Body of pancreas (tissue), 4 donors: ENCODE data around the gene DNHD1. TPM values are rescaled to one million over a fixed set of nuclear protein-coding genes. Genes with fewer than 3 reads are reported as not detected.

Source experiments
- ATAC-seq: fragments of 150-250 bp; one replicate; pipeline ENCODE4 v1.9.1; 2016
- DNase-seq, 4 donors: peaks; one replicate each; pipeline ENCODE4 v3.0.0-alpha.2; 2019
- H3K27ac ChIP-seq, 4 donors: fragments of 200-600 bp; sonication (generic); 1 replicate in 3 of 4; 2 replicates in 1 of 4; pipeline versions ENCODE4 v1.5.1 to v1.6.1; 2016 to 2019; ENCODE audit warnings: mild to moderate bottlenecking in 1 of 4, mixed read lengths in 1 of 4, moderate library complexity in 1 of 4
- H3K27me3 ChIP-seq, 2 donors: fragments of 200-600 bp; sonication (generic); one replicate each; pipeline ENCODE4 v1.6.0; 2016; ENCODE audit warnings: mild to moderate bottlenecking in 1 of 2
- H3K36me3 ChIP-seq, 2 donors: fragments of 200-600 bp; sonication (generic); replicated peaks in 1 of 2; 2 replicates each; pipeline ENCODE4 v1.5.1; 2016; ENCODE audit warnings: low read depth in 2 of 2; ENCODE audit not compliant: insufficient read depth in 1 of 2
- H3K4me1 ChIP-seq: fragments of 200-600 bp; sonication (generic); one replicate; pipeline ENCODE4 v1.6.0; 2016
- H3K4me3 ChIP-seq, 2 donors: fragments of 200-600 bp; sonication (generic); 1 replicate in 1 of 2; 2 replicates in 1 of 2; pipeline ENCODE4 v1.5.1; 2016 to 2019
- H3K9me3 ChIP-seq, 3 donors: fragments of 200-600 bp; sonication (generic); 1 replicate in 2 of 3; 2 replicates in 1 of 3; pipeline ENCODE4 v1.5.1; 2016
- POLR2A ChIP-seq, 3 donors: fragments of 450-650 bp; IDR thresholded peaks; one replicate each; pipeline ENCODE4 v1.6.1; 2016; ENCODE audit warnings: antibody characterized with exemption in 3 of 3, mild to moderate bottlenecking in 2 of 3
- WGBS, 2 donors: methylation state at CpG; one replicate each; pipeline ENCODE4 v1.1.5; 2017; 5-methylcytosine and 5-hydroxymethylcytosine counted together
- intact Hi-C: fragments of 100-400 bp; cut with DNase I; formaldehyde crosslinking; loops from one replicate; pipeline ENCODE4 v1.15.1; 2023
- total RNA-seq, 2 donors: library from RNA; depleted of rRNA; stranded (reverse); fragments of >200 nt; gene quantifications; one replicate each; pipeline ENCODE4 v1.1.0, GENCODE V29; 2016
- TF ChIP-seq, protein P1 (sequence below), 7 experiments: fragments of 450-650 bp in 4 of 7; fragments of 200-600 bp in 3 of 7; sonication (generic) in 3 of 7; IDR thresholded peaks; one replicate each; pipeline ENCODE4 v1.5.1; 2016 to 2019; ENCODE audit warnings: antibody characterized with exemption in 7 of 7

DNHD1 gene
- total RNA-seq, 2 donors from 2014 or later, result 14.5 to 19.1 TPM

DNA sequence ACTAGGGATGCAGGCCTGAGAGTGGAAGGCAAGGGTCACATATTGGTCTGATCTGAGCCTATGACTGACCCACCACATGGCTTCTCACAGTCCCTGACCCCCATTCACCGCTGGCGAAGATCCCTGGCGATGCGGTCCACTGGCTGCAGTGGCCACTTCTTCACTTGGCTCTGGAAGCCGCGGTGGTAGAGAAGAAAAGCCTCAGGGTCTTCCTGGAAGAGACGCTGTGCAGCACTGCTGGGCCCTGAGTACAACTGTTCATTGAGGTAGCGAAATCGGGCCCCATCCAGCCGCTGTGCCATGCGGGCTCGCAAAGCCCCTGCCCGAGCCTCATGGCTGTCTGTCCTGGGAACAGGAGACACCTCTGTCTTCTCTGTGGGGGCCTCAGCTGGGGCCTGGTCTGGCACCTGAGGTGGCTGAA, 104.0 kb downstream of the DNHD1 start:
- DNase-seq (no peak), ATAC-seq (no peak)
- H3K4me1 ChIP-seq, result peaks cover 36% of the 10 kb centered on the region
- WGBS, 2 donors, result 95 to 100% methylated on average over 9 to 13 of the region's 13 CpGs
- TF ChIP-seq POLR2A (IDR thresholded peaks at IDR 0.05), result no peak
- TF ChIP-seq, protein P1, sequence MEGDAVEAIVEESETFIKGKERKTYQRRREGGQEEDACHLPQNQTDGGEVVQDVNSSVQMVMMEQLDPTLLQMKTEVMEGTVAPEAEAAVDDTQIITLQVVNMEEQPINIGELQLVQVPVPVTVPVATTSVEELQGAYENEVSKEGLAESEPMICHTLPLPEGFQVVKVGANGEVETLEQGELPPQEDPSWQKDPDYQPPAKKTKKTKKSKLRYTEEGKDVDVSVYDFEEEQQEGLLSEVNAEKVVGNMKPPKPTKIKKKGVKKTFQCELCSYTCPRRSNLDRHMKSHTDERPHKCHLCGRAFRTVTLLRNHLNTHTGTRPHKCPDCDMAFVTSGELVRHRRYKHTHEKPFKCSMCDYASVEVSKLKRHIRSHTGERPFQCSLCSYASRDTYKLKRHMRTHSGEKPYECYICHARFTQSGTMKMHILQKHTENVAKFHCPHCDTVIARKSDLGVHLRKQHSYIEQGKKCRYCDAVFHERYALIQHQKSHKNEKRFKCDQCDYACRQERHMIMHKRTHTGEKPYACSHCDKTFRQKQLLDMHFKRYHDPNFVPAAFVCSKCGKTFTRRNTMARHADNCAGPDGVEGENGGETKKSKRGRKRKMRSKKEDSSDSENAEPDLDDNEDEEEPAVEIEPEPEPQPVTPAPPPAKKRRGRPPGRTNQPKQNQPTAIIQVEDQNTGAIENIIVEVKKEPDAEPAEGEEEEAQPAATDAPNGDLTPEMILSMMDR (IDR thresholded peaks at IDR 0.05), result no peak
- H3K9me3 ChIP-seq, result no peaks in the 10 kb centered on the region
- peaks cover 4 to 16% of the 10 kb centered on the region in 2 donors for H3K36me3 ChIP-seq
- intact Hi-C loops, result loop anchor here (10.0 kb wide), 1 partner anchor 116 kb away; the partner anchor contains the start of genes ARFIP2 and TIMM10B
- no peak overlapping the region for H3K27ac ChIP-seq
- H3K4me3 ChIP-seq, result no peak overlapping the region
- H3K27me3 ChIP-seq, result no peaks in the 10 kb centered on the region

DNA sequence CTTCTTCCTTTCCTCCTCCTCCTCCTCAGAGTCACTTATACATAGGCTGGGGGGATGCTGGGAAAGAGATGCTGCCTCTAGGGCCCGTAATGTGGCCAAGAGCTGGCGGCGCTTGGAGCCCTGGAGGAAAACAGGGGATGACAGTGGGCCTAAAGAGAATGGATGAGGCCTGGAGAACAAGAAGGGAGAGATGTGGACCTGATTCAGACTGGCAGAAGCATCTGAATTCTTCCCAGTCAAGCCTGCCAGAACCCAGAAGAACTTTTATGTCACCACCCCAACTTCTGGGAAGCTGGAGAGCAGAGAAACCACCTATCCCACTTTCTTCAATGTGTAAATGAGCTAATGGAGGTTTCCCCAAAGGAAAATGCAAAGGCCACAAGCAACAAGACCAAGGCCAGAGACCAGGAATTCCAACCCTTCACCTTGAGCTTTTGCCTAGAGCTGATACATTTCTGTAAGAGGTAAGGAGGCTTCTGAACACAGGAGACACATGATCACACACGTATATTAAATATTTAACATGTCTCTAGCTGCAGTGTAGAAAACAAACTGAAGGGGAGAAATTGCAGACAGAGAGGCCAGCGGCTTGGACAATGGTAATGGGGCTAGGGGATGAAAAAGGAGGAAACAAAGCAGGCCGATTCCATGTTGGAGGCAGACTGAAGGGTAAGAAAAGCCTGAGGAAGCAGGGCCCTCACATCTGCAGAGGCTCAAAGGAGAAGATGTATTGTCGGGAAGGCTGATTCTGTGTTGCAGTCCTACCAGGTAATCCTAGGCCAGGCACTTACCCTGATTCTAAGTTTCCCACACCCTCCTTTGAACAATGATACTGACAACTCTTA, 105.2 kb downstream of the DNHD1 start:
- TF ChIP-seq, protein P1 (IDR thresholded peaks at IDR 0.05), result no peak
- no peak for TF ChIP-seq POLR2A (IDR thresholded peaks at IDR 0.05)
- H3K36me3 ChIP-seq, result peaks cover 4 to 16% of the 10 kb centered on the region in 2 donors
- H3K4me3 ChIP-seq, result peak overlapping the region; percentile 50 to 73
- peaks cover 48% of the 10 kb centered on the region for H3K4me1 ChIP-seq
- ATAC-seq (no peak), DNase-seq (no peak)
- peak overlapping the region in 1 of 4 donors; percentile 97 for H3K27ac ChIP-seq
- no peaks in the 10 kb centered on the region for H3K9me3 ChIP-seq
- H3K27me3 ChIP-seq, result no peaks in the 10 kb centered on the region
- WGBS, 2 donors, result 50 to 52% methylated on average over 7 of the region's 7 CpGs
- intact Hi-C loops, result loop anchor here (10.0 kb wide), 1 partner anchor 118 kb away; the partner anchor contains the start of genes ARFIP2 and TIMM10B

DNA sequence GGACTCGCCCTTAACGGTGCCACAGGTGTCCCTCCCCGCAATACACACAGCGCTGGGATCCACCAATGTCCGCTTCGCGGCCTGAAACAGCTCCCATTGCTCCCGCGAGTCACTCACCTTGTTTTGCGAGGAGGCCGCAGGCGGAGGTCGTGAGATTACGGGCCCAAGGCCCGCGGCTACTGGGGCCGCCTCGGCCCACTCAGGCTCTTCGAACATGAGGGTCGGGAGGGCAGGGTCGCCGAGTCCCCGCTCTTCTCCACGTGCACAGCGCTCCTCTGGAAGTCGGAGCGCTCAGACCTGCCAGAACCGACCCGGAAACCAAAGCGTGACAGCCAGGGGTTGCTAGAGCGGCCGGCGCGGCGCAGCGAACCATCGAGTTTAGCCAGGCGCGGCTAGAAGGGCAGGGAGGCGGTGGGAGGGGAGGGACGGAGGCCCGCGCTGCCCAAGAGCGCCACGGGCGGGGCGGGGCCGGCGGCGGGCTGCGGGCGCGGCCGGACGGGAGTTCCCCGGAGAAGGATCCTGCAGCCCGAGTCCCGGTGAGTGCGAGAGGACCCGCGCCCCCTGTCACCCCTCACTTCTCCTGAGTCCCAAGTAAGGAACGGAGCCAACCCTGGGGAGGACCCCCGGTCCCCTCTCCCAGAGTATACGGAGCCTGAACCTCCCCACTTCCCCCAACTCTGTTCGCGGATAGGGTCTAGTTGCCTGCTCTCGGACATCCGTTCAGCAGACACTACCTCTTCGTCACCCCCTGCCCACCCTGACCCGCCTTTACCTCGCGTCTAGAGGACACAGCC, 106.4 kb downstream of the DNHD1 start, which contains the start of the genes ILK and RRP8:
TSS of gene ILK (plus strand) at position 488 of the 794 bp plus-strand sequence. CDS start 498 bp downstream, outside the sequence.
TSS of gene RRP8 (minus strand) at position 330 of the 794 bp plus-strand sequence. CDS start at position 216, 114 bp downstream.
- TF ChIP-seq, protein P1 (IDR thresholded peaks at IDR 0.05), result peak in 5 of 7 experiments; percentile 20 to 64 (median 45)
- TF ChIP-seq POLR2A (IDR thresholded peaks at IDR 0.05), result peak; percentile 70 to 76 (median 71)
- 0% methylated on average over 8 to 66 of the region's 72 CpGs for WGBS, 2 donors
- peak; percentile 92 to 95 (median 92) for DNase-seq
- H3K27me3 ChIP-seq, result no peaks in the 10 kb centered on the region
- H3K36me3 ChIP-seq, result peaks cover 4 to 20% of the 10 kb centered on the region in 2 donors
- H3K9me3 ChIP-seq, result no peaks in the 10 kb centered on the region
- H3K4me1 ChIP-seq, result peaks cover 52% of the 10 kb centered on the region
- peak within 1 kb of the TSS; percentile 50 to 73 for H3K4me3 ChIP-seq
- peak; percentile 93 for ATAC-seq
- intact Hi-C loops, result loop anchor here (10.0 kb wide), 1 partner anchor 119 kb away; the partner anchor contains the start of genes ARFIP2 and TIMM10B
- peak within 1 kb of the TSS; percentile 91 to 97 (median 96) for H3K27ac ChIP-seq

DNA sequence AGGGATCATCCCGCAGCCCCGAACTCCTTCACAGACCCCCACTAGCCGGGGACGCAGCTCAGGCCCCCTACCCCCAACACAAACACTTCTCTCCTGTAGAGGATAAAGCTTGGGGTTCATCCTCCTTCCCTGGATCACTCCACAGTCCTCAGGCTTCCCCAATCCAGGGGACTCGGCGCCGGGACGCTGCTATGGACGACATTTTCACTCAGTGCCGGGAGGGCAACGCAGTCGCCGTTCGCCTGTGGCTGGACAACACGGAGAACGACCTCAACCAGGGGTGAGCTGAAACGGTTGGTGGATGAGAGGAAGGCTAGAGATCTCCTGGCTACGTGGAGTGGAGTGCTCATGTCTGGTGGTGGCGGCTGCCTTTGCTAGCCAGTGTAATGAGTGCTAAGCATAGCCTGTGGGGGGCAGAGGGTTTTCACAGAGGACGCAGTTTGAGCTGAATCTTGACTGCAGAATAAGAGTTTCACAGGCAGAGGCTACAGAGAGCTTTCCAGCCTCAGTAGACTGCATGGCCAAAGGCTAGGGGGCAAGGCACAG, 107.1 kb downstream of the DNHD1 start:
- WGBS, 2 donors, result 0% methylated on average over 19 to 20 of the region's 20 CpGs
- intact Hi-C loops, result loop anchor here (10.0 kb wide), 1 partner anchor 119 kb away; the partner anchor contains the start of genes ARFIP2 and TIMM10B
- peak overlapping the region; percentile 50 to 73 for H3K4me3 ChIP-seq
- peak in 2 of 3 donors; percentile 58 to 66 for TF ChIP-seq POLR2A (IDR thresholded peaks at IDR 0.05)
- TF ChIP-seq, protein P1 (IDR thresholded peaks at IDR 0.05), result peak in 2 of 7 experiments; percentile 32 to 49
- H3K36me3 ChIP-seq, result peaks cover 4 to 25% of the 10 kb centered on the region in 2 donors
- H3K27ac ChIP-seq, result peak overlapping the region; percentile 91 to 97 (median 96)
- peak; percentile 50 to 67 (median 60) for DNase-seq
- H3K9me3 ChIP-seq, result no peaks in the 10 kb centered on the region
- peak; percentile 36 for ATAC-seq
- H3K4me1 ChIP-seq, result peaks cover 48% of the 10 kb centered on the region
- no peaks in the 10 kb centered on the region for H3K27me3 ChIP-seq
